K562 (cell line): ENCODE results near the gene RDH5. TPM values are rescaled to one million over a fixed set of nuclear protein-coding genes. Genes with fewer than 3 reads are reported as not detected.

ENCODE experiments used
- BCOR ChIP-seq: fragments of 450-650 bp; IDR thresholded peaks from 2 replicates; pipeline ENCODE4 v1.6.1; 2016
- CSDE1 ChIP-seq, 2 experiments: fragments of 450-650 bp; IDR thresholded peaks; 2 replicates each; pipeline ENCODE4 v1.6.1; 2016; ENCODE audit warnings: mild to moderate bottlenecking in 1 of 2
- E2F4 ChIP-seq: sonication (generic); formaldehyde crosslinking; IDR thresholded peaks from 2 replicates; pipeline ENCODE4 v1.8.0; 2022; ENCODE audit warnings: mild to moderate bottlenecking, low read depth, missing genetic modification reagents
- EHMT2 ChIP-seq: fragments of 450-650 bp; IDR thresholded peaks from 2 replicates; pipeline ENCODE4 v1.6.1; 2018; ENCODE audit warnings: antibody characterized with exemption
- ELF4 ChIP-seq: fragments of 450-650 bp; formaldehyde crosslinking; IDR thresholded peaks from 2 replicates; pipeline ENCODE4 v1.4.0; 2022; ENCODE audit warnings: missing genetic modification characterization
- MAFK ChIP-seq: IDR thresholded peaks from 2 replicates; pipeline ENCODE4 v1.6.1; 2011; ENCODE audit warnings: low read length, improper control_type of control experiment
- MEF2D ChIP-seq: conservative IDR thresholded peaks from 2 replicates; pipeline ENCODE4 v1.6.1; 2016; ENCODE audit warnings: low read depth, missing genetic modification characterization, missing compliant biosample characterization
- NCOR1 ChIP-seq: fragments of 450-650 bp; IDR thresholded peaks from 2 replicates; pipeline ENCODE4 v1.6.1; 2016; ENCODE audit warnings: mild to moderate bottlenecking, moderate library complexity
- NFRKB ChIP-seq: fragments of 450-650 bp; IDR thresholded peaks from 2 replicates; pipeline ENCODE4 v1.6.1; 2016; ENCODE audit warnings: low read depth
- POLR2G ChIP-seq: fragments of 200-400 bp; formaldehyde crosslinking; IDR thresholded peaks from 2 replicates; pipeline ENCODE4 v1.6.1; 2017; ENCODE audit warnings: low read depth, mild to moderate bottlenecking, antibody characterized with exemption, low read length, moderate library complexity
- PRMT5 ChIP-seq: sonication (generic); formaldehyde crosslinking; IDR thresholded peaks from 2 replicates; pipeline ENCODE4 v1.5.0; 2020; ENCODE audit warnings: missing genetic modification reagents
- SNIP1 ChIP-seq: fragments of 450-650 bp; IDR thresholded peaks from 2 replicates; pipeline ENCODE4 v1.7.1; 2017; ENCODE audit warnings: low read depth, mild to moderate bottlenecking
- SP2 ChIP-seq: IDR thresholded peaks from 2 replicates; pipeline ENCODE4 v1.6.1; 2011; ENCODE audit warnings: mild to moderate bottlenecking, low read depth, low read length, moderate library complexity; ENCODE audit not compliant: poor library complexity, severe bottlenecking; ENCODE audit errors: extremely low read depth
- TRIM24 ChIP-seq, 2 experiments: fragments of 450-650 bp; IDR thresholded peaks; 2 replicates each; pipeline ENCODE4 v1.6.1; 2016
- ZSCAN32 ChIP-seq: fragments of 450-650 bp; formaldehyde crosslinking; IDR thresholded peaks from 2 replicates; pipeline ENCODE4 v1.4.0; 2020; ENCODE audit warnings: mild to moderate bottlenecking, moderate library complexity
- polyA plus RNA-seq, 8 experiments: library from polyadenylated mRNA; depleted of rRNA in 4 of 8; stranded (reverse) in 5 of 8; unstranded in 3 of 8; fragments of >200 nt; fragmentation: Nextera tagmentation in 2 of 8; fragmentation: Illumina TruSeq in 1 of 8; extraction: Ambion mirVana in 2 of 8; extraction: Trizol in 1 of 8; gene quantifications; 2 replicates each; pipeline versions ENCODE4 v1.2.1 to v1.2.3, GENCODE V29; 2011 to 2014; ENCODE audit warnings: inconsistent platforms in 1 of 8, missing spikeins in 1 of 8
- total RNA-seq, 7 experiments: library from RNA; depleted of rRNA in 6 of 7; stranded (reverse); fragments of >200 nt in 6 of 7; fragmentation: Illumina TruSeq in 2 of 7; extraction: Trizol in 2 of 7; gene quantifications; 2 replicates each; pipeline versions ENCODE4 v1.2.1 to v1.2.3, GENCODE V29; 2011 to 2021; ENCODE audit warnings: low replicate concordance in 1 of 7
- TF ChIP-seq, protein P1 (sequence below): fragments of 150-350 bp; conservative IDR thresholded peaks from 2 replicates; pipeline ENCODE4 v1.6.1; 2014; ENCODE audit warnings: low read length
- TF ChIP-seq, protein P2 (sequence below): IDR thresholded peaks from 2 replicates; pipeline ENCODE4 v1.6.1; 2011; ENCODE audit warnings: borderline replicate concordance, low read depth, mild to moderate bottlenecking, moderate library complexity, low read length; ENCODE audit not compliant: insufficient read depth, poor library complexity, severe bottlenecking
- TF ChIP-seq, protein P3 (sequence below): fragments of 250-450 bp; sonication (Bioruptor Pico); IDR thresholded peaks from 2 replicates; pipeline ENCODE4 v1.9.0; 2021; ENCODE audit warnings: mild to moderate bottlenecking, inconsistent platforms
- TF ChIP-seq, protein P4 (sequence below), 2 experiments: fragments of 450-650 bp; IDR thresholded peaks; 2 replicates each; pipeline ENCODE4 v1.6.1; 2016

Gene RDH5
- total and polyA plus RNA-seq, 9 of the 15 experiments (the other 6 are each of a cell fraction or from before 2014, with no cell fraction given) = 0.28 to 2.0 (median 1.1) TPM; not detected in 1

DNA sequence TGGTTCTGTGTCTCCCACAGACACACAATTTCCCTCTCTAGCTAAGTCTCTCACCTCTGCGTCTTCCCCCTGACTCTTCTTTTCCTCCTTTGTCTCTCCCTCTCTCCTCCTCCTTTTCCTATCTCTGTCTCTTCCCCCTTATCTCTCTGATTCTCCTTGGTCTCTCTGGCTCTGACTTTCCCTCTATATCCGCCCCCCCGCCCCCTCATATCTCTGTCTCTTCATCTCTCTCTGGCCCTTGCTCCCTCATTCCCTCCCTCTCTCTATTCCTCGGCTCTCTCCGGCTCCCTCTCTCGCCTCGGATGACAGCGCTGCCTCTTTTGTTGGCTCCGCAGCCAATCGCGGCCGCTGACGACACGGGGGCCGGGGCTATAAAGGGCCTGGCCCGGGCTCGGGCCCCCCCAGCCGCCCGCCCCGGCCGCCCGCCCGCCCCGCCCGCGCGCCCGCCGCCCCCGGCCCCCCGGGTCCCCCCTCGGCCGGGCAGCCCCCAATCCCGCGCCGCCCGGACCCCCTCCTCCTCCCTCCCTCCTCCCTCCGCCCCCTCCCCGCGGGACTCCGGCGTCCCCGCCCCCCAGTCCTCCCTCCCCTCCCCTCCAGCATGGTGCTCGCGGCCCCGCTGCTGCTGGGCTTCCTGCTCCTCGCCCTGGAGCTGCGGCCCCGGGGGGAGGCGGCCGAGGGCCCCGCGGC, 22.7 kb downstream of the RDH5 start, which contains the start of gene GDF11 (continued):
- TF ChIP-seq, protein P1, sequence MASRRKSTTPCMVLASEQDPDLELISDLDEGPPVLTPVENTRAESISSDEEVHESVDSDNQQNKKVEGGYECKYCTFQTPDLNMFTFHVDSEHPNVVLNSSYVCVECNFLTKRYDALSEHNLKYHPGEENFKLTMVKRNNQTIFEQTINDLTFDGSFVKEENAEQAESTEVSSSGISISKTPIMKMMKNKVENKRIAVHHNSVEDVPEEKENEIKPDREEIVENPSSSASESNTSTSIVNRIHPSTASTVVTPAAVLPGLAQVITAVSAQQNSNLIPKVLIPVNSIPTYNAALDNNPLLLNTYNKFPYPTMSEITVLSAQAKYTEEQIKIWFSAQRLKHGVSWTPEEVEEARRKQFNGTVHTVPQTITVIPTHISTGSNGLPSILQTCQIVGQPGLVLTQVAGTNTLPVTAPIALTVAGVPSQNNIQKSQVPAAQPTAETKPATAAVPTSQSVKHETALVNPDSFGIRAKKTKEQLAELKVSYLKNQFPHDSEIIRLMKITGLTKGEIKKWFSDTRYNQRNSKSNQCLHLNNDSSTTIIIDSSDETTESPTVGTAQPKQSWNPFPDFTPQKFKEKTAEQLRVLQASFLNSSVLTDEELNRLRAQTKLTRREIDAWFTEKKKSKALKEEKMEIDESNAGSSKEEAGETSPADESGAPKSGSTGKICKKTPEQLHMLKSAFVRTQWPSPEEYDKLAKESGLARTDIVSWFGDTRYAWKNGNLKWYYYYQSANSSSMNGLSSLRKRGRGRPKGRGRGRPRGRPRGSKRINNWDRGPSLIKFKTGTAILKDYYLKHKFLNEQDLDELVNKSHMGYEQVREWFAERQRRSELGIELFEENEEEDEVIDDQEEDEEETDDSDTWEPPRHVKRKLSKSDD = no peak
- no peak for TF ChIP-seq E2F4 (CRISPR knock-in tag)
- TF ChIP-seq SNIP1 = peak; percentile 63; the same call in 1 of the 2 replicates
- TF ChIP-seq, protein P2, sequence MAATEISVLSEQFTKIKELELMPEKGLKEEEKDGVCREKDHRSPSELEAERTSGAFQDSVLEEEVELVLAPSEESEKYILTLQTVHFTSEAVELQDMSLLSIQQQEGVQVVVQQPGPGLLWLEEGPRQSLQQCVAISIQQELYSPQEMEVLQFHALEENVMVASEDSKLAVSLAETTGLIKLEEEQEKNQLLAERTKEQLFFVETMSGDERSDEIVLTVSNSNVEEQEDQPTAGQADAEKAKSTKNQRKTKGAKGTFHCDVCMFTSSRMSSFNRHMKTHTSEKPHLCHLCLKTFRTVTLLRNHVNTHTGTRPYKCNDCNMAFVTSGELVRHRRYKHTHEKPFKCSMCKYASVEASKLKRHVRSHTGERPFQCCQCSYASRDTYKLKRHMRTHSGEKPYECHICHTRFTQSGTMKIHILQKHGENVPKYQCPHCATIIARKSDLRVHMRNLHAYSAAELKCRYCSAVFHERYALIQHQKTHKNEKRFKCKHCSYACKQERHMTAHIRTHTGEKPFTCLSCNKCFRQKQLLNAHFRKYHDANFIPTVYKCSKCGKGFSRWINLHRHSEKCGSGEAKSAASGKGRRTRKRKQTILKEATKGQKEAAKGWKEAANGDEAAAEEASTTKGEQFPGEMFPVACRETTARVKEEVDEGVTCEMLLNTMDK = peak; percentile 27
- no peak for TF ChIP-seq MAFK
- peak; percentile 83 for TF ChIP-seq BCOR
- TF ChIP-seq ELF4 (CRISPR knock-in tag) = peak; percentile 95
- TF ChIP-seq EHMT2 = peak; percentile 72
- TF ChIP-seq SP2 = peak; percentile 44
- peak; percentile 63 for TF ChIP-seq POLR2G
- no peak for TF ChIP-seq PRMT5 (CRISPR knock-in tag)
- TF ChIP-seq CSDE1 (IDR thresholded peaks at IDR 0.05) = peak in 1 of 2 experiments; percentile 78; a peak in 3 of 4 replicates
- 0 out of 2 replicates have a peak, but pooled peaks have one; percentile 22 for TF ChIP-seq ZSCAN32 (CRISPR knock-in tag)
- TF ChIP-seq NCOR1 = peak; percentile 45; the same call in 1 of the 2 replicates
- TF ChIP-seq, protein P3, sequence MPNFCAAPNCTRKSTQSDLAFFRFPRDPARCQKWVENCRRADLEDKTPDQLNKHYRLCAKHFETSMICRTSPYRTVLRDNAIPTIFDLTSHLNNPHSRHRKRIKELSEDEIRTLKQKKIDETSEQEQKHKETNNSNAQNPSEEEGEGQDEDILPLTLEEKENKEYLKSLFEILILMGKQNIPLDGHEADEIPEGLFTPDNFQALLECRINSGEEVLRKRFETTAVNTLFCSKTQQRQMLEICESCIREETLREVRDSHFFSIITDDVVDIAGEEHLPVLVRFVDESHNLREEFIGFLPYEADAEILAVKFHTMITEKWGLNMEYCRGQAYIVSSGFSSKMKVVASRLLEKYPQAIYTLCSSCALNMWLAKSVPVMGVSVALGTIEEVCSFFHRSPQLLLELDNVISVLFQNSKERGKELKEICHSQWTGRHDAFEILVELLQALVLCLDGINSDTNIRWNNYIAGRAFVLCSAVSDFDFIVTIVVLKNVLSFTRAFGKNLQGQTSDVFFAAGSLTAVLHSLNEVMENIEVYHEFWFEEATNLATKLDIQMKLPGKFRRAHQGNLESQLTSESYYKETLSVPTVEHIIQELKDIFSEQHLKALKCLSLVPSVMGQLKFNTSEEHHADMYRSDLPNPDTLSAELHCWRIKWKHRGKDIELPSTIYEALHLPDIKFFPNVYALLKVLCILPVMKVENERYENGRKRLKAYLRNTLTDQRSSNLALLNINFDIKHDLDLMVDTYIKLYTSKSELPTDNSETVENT (CRISPR knock-in tag) = no peak
- TF ChIP-seq, protein P4, sequence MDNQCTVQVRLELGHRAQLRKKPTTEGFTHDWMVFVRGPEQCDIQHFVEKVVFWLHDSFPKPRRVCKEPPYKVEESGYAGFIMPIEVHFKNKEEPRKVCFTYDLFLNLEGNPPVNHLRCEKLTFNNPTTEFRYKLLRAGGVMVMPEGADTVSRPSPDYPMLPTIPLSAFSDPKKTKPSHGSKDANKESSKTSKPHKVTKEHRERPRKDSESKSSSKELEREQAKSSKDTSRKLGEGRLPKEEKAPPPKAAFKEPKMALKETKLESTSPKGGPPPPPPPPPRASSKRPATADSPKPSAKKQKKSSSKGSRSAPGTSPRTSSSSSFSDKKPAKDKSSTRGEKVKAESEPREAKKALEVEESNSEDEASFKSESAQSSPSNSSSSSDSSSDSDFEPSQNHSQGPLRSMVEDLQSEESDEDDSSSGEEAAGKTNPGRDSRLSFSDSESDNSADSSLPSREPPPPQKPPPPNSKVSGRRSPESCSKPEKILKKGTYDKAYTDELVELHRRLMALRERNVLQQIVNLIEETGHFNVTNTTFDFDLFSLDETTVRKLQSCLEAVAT (IDR thresholded peaks at IDR 0.05) = peak; percentile 86
- peak; percentile 55 to 60; a peak in 2 of 4 replicates for TF ChIP-seq TRIM24 (IDR thresholded peaks at IDR 0.05)
- TF ChIP-seq MEF2D (tag) = no peak
- TF ChIP-seq NFRKB = peak; percentile 67; the same call in 1 of the 2 replicates
